Keratinocyte (primary cell): ENCODE results near the gene SCRT2. TPM values are rescaled to one million over a fixed set of nuclear protein-coding genes. Genes with fewer than 3 reads are reported as not detected.

Experiments used
- DNase-seq: peaks from one replicate; pipeline ENCODE4 v3.0.0-alpha.2; 2011; ENCODE audit warnings: low read depth, missing footprints, low spot score
- FAIRE-seq: peaks from 2 replicates; lab custom pipeline; 2011; peaks lifted over from hg19 to GRCh38; lab: Jason Lieb, UNC
- H2AFZ ChIP-seq: 2 replicates; pipeline ENCODE4 v1.6.0; 2012; ENCODE audit warnings: low read length, control low read depth, inconsistent platforms; ENCODE audit not compliant: control insufficient read depth
- H3K27ac ChIP-seq: 2 replicates; pipeline ENCODE4 v1.5.1; 2011; ENCODE audit warnings: low read length; ENCODE audit not compliant: control insufficient read depth, insufficient read depth
- H3K27me3 ChIP-seq: 3 replicates; pipeline ENCODE4 v1.6.0; 2011; ENCODE audit warnings: low read length; ENCODE audit not compliant: control insufficient read depth, insufficient read depth; ENCODE audit errors: extremely low read depth
- H3K36me3 ChIP-seq, 2 experiments: 2 replicates in 1 of 2; 3 replicates in 1 of 2; pipeline ENCODE4 v1.5.1; 2011; ENCODE audit warnings: low read length in 2 of 2, mild to moderate bottlenecking in 1 of 2; ENCODE audit not compliant: control insufficient read depth in 2 of 2, insufficient read depth in 2 of 2; ENCODE audit errors: extremely low read depth in 1 of 2
- H3K4me1 ChIP-seq: 3 replicates; pipeline ENCODE4 v1.5.1; 2011; ENCODE audit warnings: low read length; ENCODE audit not compliant: control insufficient read depth, insufficient read depth; ENCODE audit errors: extremely low read depth
- H3K4me2 ChIP-seq: 3 replicates; pipeline ENCODE4 v1.6.0; 2011; ENCODE audit warnings: low read depth, low read length; ENCODE audit not compliant: control insufficient read depth, insufficient read depth; ENCODE audit errors: extremely low read depth
- H3K4me3 ChIP-seq, 3 experiments: fragments of 200-600 bp in 1 of 3; sonication (generic) in 1 of 3; 2 replicates in 2 of 3; 3 replicates in 1 of 3; pipeline ENCODE4 v1.5.1; 2011 to 2016; ENCODE audit warnings: low read length in 3 of 3, mild to moderate bottlenecking in 3 of 3, control low read depth in 2 of 3, inconsistent platforms in 1 of 3, low read depth in 1 of 3, mixed read lengths in 1 of 3, mixed run types in 1 of 3, moderate library complexity in 1 of 3; ENCODE audit not compliant: control insufficient read depth in 2 of 3, insufficient read depth in 2 of 3; ENCODE audit errors: extremely low read depth in 1 of 3
- H3K79me2 ChIP-seq: 2 replicates; pipeline ENCODE4 v1.6.0; 2012; ENCODE audit warnings: low read length; ENCODE audit not compliant: control insufficient read depth, insufficient read depth
- H3K9ac ChIP-seq: 3 replicates; pipeline ENCODE4 v1.6.0; 2011; ENCODE audit warnings: low read length; ENCODE audit not compliant: control insufficient read depth, insufficient read depth; ENCODE audit errors: extremely low read depth
- H3K9me1 ChIP-seq: 3 replicates; pipeline ENCODE4 v1.6.0; 2011; ENCODE audit warnings: low read length; ENCODE audit not compliant: control insufficient read depth, insufficient read depth; ENCODE audit errors: extremely low read depth
- H3K9me3 ChIP-seq: 2 replicates; pipeline ENCODE4 v1.5.1; 2012; ENCODE audit warnings: low read depth, low read length; ENCODE audit not compliant: control insufficient read depth
- H4K20me1 ChIP-seq: 3 replicates; pipeline ENCODE4 v1.6.0; 2011; ENCODE audit warnings: low read length; ENCODE audit not compliant: control insufficient read depth, insufficient read depth; ENCODE audit errors: extremely low read depth
- CTCF ChIP-seq, 3 experiments: IDR thresholded peaks in 1 of 3; conservative IDR thresholded peaks in 1 of 3; optimal IDR thresholded peaks in 1 of 3; 2 replicates in 2 of 3; 3 replicates in 1 of 3; pipeline versions ENCODE3 to v1.5.1; 2011; ENCODE audit warnings: low read length in 3 of 3, mild to moderate bottlenecking in 3 of 3, moderate library complexity in 2 of 3, control low read depth in 1 of 3, inconsistent platforms in 1 of 3; ENCODE audit not compliant: insufficient read depth in 2 of 3; ENCODE audit errors: extremely low read depth in 1 of 3
- EZH2 ChIP-seq: IDR thresholded peaks from one replicate; pipeline ENCODE4 v1.6.1; 2012; ENCODE audit warnings: inconsistent platforms, mild to moderate bottlenecking, low read length, moderate library complexity
- dilution Hi-C: fragments of 300-500 bp; cut with MboI; formaldehyde crosslinking; loops from one replicate; pipeline ENCODE4 v1.7.0; 2020; ENCODE audit warnings: low sequenced_read_pairs; ENCODE audit not compliant: extremely low pct_ligation_motif_present
- polyA plus RNA-seq, 5 experiments: library from polyadenylated mRNA; depleted of rRNA in 3 of 5; stranded (reverse) in 3 of 5; stranded (forward) in 1 of 5; unstranded in 1 of 5; fragments of >200 nt; gene quantifications; 1 replicate in 1 of 5; 2 replicates in 3 of 5; 3 replicates in 1 of 5; pipeline versions ENCODE4 v1.2.1 to v1.2.3, GENCODE V29; 2011 to 2012; ENCODE audit warnings: missing spikeins in 2 of 5, low read depth in 1 of 5, low replicate concordance in 1 of 5

SCRT2 gene
- polyA plus RNA-seq, 1 donor (not counting 4 experiments of a cell fraction or from before 2014, with no cell fraction given) = not detected

GRCh38 chr20:625360-625932 is 50.2 kb downstream of the SCRT2 start:
- no peak for FAIRE-seq

GRCh38 chr20:623704-624103 is 51.9 kb downstream of the SCRT2 start:
- Histone ChIP-seq H3K4me3 (no peak overlapping the region), H2AFZ (no peak overlapping the region), H3K79me2 (no peaks in the 10 kb centered on the region), H3K27ac (no peak overlapping the region), H3K27me3 (peaks cover 14% of the 10 kb centered on the region), H3K4me2 (no peak overlapping the region), H4K20me1 (no peaks in the 10 kb centered on the region), H3K36me3 (no peaks in the 10 kb centered on the region), H3K9me3 (no peaks in the 10 kb centered on the region), H3K9ac (no peak overlapping the region), H3K4me1 (no peaks in the 10 kb centered on the region), H3K9me1 (no peaks in the 10 kb centered on the region)
- no peak for DNase-seq
- dilution Hi-C loops = no loop called here
- TF ChIP-seq CTCF (optimal IDR thresholded peaks at IDR 0.05 in 1 of 3, IDR thresholded peaks at IDR 0.05 in 1 of 3, conservative IDR thresholded peaks at IDR 0.05 in 1 of 3; ENCODE audit: extremely low read depth in 1 of 3, insufficient read depth in 2 of 3, low read length in 3 of 3) = no peak
- TF ChIP-seq EZH2 = no peak
- no peak for FAIRE-seq

More at GRCh38 chr20:625360-625932, 50.2 kb downstream of the SCRT2 start:
- Histone ChIP-seq H2AFZ (no peak overlapping the region), H4K20me1 (no peaks in the 10 kb centered on the region), H3K9ac (no peak overlapping the region), H3K4me1 (no peaks in the 10 kb centered on the region), H3K9me3 (no peaks in the 10 kb centered on the region), H3K36me3 (no peaks in the 10 kb centered on the region), H3K4me3 (no peak overlapping the region), H3K9me1 (no peaks in the 10 kb centered on the region), H3K4me2 (no peak overlapping the region), H3K27me3 (peaks cover 14% of the 10 kb centered on the region), H3K27ac (no peak overlapping the region), H3K79me2 (no peaks in the 10 kb centered on the region)
- TF ChIP-seq CTCF (optimal IDR thresholded peaks at IDR 0.05 in 1 of 3, IDR thresholded peaks at IDR 0.05 in 1 of 3, conservative IDR thresholded peaks at IDR 0.05 in 1 of 3; ENCODE audit: extremely low read depth in 1 of 3, insufficient read depth in 2 of 3, low read length in 3 of 3) (no peak), EZH2 (no peak)
- no peak for DNase-seq
- dilution Hi-C loops = no loop called here
